Brain microvascular endothelial cell (primary cell): ENCODE measurements around the gene CDH4.

ENCODE experiments used
- DNase-seq: peaks from one replicate; pipeline ENCODE4 v3.0.0-alpha.2; 2020
- H3K27ac ChIP-seq: fragments of 250-450 bp; sonication (Bioruptor Pico); 2 replicates; pipeline ENCODE4 v1.5.1; 2020; ENCODE audit warnings: mild to moderate bottlenecking, moderate library complexity
- H3K27me3 ChIP-seq: fragments of 250-450 bp; sonication (Bioruptor Pico); replicated peaks from 2 replicates; pipeline ENCODE4 v1.5.1; 2020; ENCODE audit warnings: mild to moderate bottlenecking
- H3K36me3 ChIP-seq: fragments of 250-450 bp; sonication (Bioruptor Pico); replicated peaks from 2 replicates; pipeline ENCODE4 v1.5.1; 2020; ENCODE audit warnings: mild to moderate bottlenecking
- H3K4me3 ChIP-seq: 2 replicates; pipeline ENCODE4 v1.5.1; 2011; ENCODE audit warnings: low read depth, mild to moderate bottlenecking, control low read depth, low read length, moderate library complexity
- in situ Hi-C: cut with HindIII; loops from 2 replicates; pipeline ENCODE4 v1.10.0; 2017; ENCODE audit warnings: low sequenced_read_pairs, low pct_ligation_motif_present
- TF ChIP-seq, protein P1 (sequence below): IDR thresholded peaks from 2 replicates; pipeline ENCODE4 v1.5.1; 2011; ENCODE audit warnings: low read depth, mild to moderate bottlenecking, moderate library complexity, low read length, control low read depth, inconsistent platforms; ENCODE audit errors: missing control alignments

Gene CDH4

DNA sequence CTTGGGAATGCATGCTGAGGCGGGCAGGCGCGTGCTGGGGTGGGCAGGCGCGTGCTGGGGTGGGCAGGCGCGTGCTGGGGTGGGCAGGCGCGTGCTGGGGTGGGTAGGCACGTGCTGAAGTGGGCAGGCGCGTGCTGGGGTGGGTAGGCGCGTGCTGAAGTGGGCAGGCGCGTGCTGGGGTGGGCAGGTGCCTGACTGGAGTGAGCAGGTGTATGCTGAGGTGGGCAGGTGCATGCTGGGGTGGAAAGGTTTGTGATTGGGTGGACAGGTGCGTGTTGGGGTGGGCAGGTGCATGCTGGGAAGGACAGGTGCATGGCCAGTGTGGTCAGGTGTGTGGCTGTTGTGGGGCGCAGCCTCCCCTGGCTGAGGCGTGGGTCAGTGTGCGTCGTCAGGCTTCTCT is 404.1 kb downstream of the CDH4 start:
- H3K4me3 ChIP-seq = no peak overlapping the region
- in situ Hi-C loops = no loop called here
- no peak for DNase-seq
- TF ChIP-seq, protein P1, sequence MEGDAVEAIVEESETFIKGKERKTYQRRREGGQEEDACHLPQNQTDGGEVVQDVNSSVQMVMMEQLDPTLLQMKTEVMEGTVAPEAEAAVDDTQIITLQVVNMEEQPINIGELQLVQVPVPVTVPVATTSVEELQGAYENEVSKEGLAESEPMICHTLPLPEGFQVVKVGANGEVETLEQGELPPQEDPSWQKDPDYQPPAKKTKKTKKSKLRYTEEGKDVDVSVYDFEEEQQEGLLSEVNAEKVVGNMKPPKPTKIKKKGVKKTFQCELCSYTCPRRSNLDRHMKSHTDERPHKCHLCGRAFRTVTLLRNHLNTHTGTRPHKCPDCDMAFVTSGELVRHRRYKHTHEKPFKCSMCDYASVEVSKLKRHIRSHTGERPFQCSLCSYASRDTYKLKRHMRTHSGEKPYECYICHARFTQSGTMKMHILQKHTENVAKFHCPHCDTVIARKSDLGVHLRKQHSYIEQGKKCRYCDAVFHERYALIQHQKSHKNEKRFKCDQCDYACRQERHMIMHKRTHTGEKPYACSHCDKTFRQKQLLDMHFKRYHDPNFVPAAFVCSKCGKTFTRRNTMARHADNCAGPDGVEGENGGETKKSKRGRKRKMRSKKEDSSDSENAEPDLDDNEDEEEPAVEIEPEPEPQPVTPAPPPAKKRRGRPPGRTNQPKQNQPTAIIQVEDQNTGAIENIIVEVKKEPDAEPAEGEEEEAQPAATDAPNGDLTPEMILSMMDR = no peak
- H3K27me3 ChIP-seq = no peaks in the 10 kb centered on the region
- H3K36me3 ChIP-seq = no peaks in the 10 kb centered on the region
- no peak overlapping the region for H3K27ac ChIP-seq

DNA sequence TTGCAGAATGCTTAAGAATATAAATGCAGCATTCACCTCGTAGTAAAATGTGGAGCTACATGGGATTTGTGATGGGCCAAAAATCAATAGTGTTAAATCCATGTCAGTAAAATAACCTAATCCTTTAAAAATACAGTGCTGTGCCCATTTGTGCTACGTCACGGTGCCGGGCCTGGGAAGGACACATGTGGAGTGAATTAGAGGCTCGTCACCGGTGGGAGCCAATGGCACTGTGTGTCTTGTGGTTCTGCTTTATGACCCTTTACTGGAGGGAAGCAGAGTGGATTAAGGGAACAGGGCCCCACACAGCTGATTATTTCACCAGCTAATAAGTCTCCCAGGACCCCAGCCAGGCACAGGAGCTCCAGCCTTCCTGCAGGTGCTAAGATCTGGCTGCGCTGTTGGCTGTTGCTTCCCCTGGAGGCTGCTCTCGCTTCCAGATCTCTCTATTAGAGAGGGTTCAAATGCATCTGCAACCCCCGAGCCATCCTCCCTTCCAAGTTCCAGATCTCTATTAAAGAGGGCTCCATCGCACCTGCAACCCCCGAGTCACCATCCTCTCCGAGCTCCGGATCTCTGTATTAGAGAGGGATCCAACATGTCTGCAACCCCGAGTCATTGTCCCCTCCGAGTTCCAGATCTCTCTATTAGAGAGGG is 405.8 kb downstream of the CDH4 start:
- in situ Hi-C loops = no loop called here
- DNase-seq = no peak

DNA sequence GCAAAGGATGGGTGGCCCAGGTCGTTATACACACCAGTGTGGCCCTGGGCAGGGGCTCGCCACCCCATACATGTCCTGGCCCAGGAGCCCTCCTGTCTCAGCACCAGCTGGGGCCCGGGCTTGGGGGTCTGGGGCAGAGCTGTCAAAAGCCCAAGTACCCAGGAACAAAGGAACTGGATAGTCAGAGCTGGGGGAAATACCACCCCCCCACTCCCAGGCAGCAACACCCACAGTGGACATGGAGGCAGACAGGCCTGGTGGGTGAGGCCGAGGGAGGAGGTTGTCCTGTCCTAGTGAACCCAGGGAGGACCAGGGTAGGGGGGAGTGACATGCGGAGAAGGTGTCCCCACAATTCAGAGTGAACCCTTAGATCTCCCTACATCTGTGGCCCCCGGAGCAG is 406.5 kb downstream of the CDH4 start:
- no peak overlapping the region for H3K4me3 ChIP-seq
- in situ Hi-C loops = no loop called here
- no peaks in the 10 kb centered on the region for H3K27me3 ChIP-seq
- no peaks in the 10 kb centered on the region for H3K36me3 ChIP-seq
- TF ChIP-seq, protein P1 = no peak
- H3K27ac ChIP-seq = no peak overlapping the region
- DNase-seq = no peak

More for the DNA sequence above, 405.8 kb downstream of the CDH4 start:
- TF ChIP-seq, protein P1 = no peak
- H3K27me3 ChIP-seq = no peaks in the 10 kb centered on the region
- H3K36me3 ChIP-seq = no peaks in the 10 kb centered on the region
- H3K4me3 ChIP-seq = no peak overlapping the region
- no peak overlapping the region for H3K27ac ChIP-seq

DNA sequence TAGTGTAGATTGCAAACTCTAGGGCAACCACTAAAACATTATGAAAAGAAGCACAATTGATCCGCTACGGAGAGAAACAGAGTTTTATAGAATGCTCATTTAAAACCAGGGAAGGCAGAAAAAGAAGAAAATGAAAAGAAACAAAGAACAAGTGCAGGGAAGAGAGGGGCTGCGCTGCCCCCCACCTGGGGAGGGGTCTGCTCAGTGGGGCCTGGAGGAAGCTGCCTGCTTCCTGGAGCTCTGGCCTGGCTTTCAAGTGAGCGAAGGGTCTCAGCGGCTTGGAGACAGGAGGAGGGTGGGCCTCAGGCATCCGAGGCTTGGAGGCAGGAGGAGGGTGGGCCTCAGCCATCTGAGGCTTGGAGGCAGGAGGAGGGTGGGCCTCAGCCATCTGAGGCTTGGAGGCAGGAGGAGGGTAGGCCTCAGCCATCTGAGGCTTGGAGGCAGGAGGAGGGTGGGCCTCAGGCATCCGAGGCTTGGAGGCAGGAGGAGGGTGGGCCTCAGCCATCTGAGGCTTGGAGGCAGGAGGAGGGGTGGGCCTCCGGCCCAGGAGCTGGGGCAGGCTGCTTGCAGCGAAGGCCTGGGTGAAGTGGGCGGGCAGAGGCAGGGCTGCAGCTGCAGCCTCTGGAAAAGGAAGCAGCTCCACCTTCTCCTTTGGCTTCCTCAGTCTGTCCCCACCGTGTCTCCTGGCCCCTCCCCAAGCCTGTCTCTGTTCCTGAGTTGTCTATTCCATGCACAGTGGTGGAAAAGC is 407.4 kb downstream of the CDH4 start:
- TF ChIP-seq, protein P1 = no peak
- no peak overlapping the region for H3K27ac ChIP-seq
- no peak overlapping the region for H3K4me3 ChIP-seq
- DNase-seq = no peak
- no peaks in the 10 kb centered on the region for H3K36me3 ChIP-seq
- no peaks in the 10 kb centered on the region for H3K27me3 ChIP-seq
- in situ Hi-C loops = no loop called here

DNA sequence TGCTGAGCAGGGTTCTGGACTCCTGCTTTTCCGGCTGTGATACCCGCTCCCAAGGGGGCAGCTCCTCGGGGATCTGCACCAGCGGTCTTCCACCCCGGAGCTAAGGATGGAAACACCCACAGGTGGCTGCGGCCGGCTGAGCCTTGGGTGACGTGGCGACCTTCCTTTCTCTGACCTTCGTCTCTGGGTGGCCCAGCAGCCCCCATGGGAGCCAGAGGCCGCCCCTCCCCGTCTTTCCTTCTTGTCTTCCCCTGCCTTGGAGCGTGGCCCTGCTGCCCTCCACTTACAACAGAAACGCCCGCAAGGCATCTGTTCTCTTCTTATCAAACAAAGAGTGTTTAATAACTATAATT is 407.9 kb downstream of the CDH4 start:
- no peak overlapping the region for H3K27ac ChIP-seq
- DNase-seq = no peak
- in situ Hi-C loops = no loop called here
- TF ChIP-seq, protein P1 = no peak
- H3K36me3 ChIP-seq = no peaks in the 10 kb centered on the region
- H3K27me3 ChIP-seq = no peaks in the 10 kb centered on the region
- H3K4me3 ChIP-seq = no peak overlapping the region
